ENCODE data around the gene FANCM. TPM values are rescaled to one million over a fixed set of nuclear protein-coding genes. Genes with fewer than 3 reads are reported as not detected.

Gene FANCM
- total RNA-seq (ENCODE audit: low replicate concordance), result 12.7 and 13.9 TPM in 2 replicates

- TF ChIP-seq CTCF (IDR thresholded peaks at IDR 0.05; ENCODE audit: insufficient read depth, low read length), result no peak
- DNase-seq (ENCODE audit: low read depth), result peak; percentile 99
Measured at GRCh38 chr14:45135659-45136395, at the start of gene FANCM. FANCM (plus strand) TSS chr14:45135930; CDS start chr14:45136032, 102 bp downstream.

GRCh38 chr14:45089813-45090212 lies 45.9 kb upstream of the FANCM start:
- no peak overlapping the region for H3K4me3 ChIP-seq (ENCODE audit: low read depth, low read length)
- no peak for DNase-seq (ENCODE audit: low read depth)
- TF ChIP-seq CTCF (IDR thresholded peaks at IDR 0.05; ENCODE audit: insufficient read depth, low read length), result no peak

More at GRCh38 chr14:45135659-45136395, at the start of gene FANCM:
- H3K4me3 ChIP-seq (ENCODE audit: low read depth, low read length), result peak within 1 kb of the TSS; percentile 80

- TF ChIP-seq CTCF (IDR thresholded peaks at IDR 0.05; ENCODE audit: insufficient read depth, low read length), result no peak
- no peak overlapping the region for H3K4me3 ChIP-seq (ENCODE audit: low read depth, low read length)
- DNase-seq (ENCODE audit: low read depth), result peak; percentile 43
Measured at GRCh38 chr14:45091710-45092109, 44.0 kb upstream of the FANCM start.

- TF ChIP-seq CTCF (IDR thresholded peaks at IDR 0.05; ENCODE audit: insufficient read depth, low read length), result no peak
- DNase-seq (ENCODE audit: low read depth), result no peak
- no peak overlapping the region for H3K4me3 ChIP-seq (ENCODE audit: low read depth, low read length)
Measured at GRCh38 chr14:45094275-45094674, 41.5 kb upstream of the FANCM start.

GRCh38 chr14:45095143-45095542 lies 40.6 kb upstream of the FANCM start:
- no peak for DNase-seq (ENCODE audit: low read depth)
- H3K4me3 ChIP-seq (ENCODE audit: low read depth, low read length), result no peak overlapping the region
- no peak for TF ChIP-seq CTCF (IDR thresholded peaks at IDR 0.05; ENCODE audit: insufficient read depth, low read length)

- H3K4me3 ChIP-seq (ENCODE audit: low read depth, low read length), result no peak overlapping the region
- TF ChIP-seq CTCF (IDR thresholded peaks at IDR 0.05; ENCODE audit: insufficient read depth, low read length), result no peak
- DNase-seq (ENCODE audit: low read depth), result no peak
Measured at GRCh38 chr14:45096218-45096617, 39.5 kb upstream of the FANCM start.

All from fibroblast of the aortic adventitia (primary cell).